Upper lobe of left lung (tissue), 4 donors: Measurements from ENCODE around the gene SKOR2.

Source experiments
- CTCF ChIP-seq, 6 experiments: fragments of 450-650 bp in 4 of 6; fragments of 200-600 bp in 2 of 6; sonication (generic) in 2 of 6; IDR thresholded peaks; one replicate each; pipeline ENCODE4 v1.5.1; 2016 to 2019; ENCODE audit warnings: antibody characterized with exemption in 6 of 6
- EP300 ChIP-seq, 4 donors: sonication (generic); formaldehyde crosslinking; IDR thresholded peaks; one replicate each; pipeline ENCODE4 v1.5.1; 2017; ENCODE audit warnings: antibody characterized with exemption in 4 of 4, control low read depth in 2 of 4
- POLR2A ChIP-seq, 4 donors: fragments of 450-650 bp; IDR thresholded peaks; one replicate each; pipeline ENCODE4 v1.5.1; 2016 to 2017; ENCODE audit warnings: antibody characterized with exemption in 4 of 4, mild to moderate bottlenecking in 2 of 4
- POLR2AphosphoS5 ChIP-seq, 2 donors: sonication (generic); formaldehyde crosslinking; IDR thresholded peaks; one replicate each; pipeline ENCODE4 v1.5.1; 2017; ENCODE audit warnings: antibody characterized with exemption in 2 of 2

GRCh38 chr18:47265197-47265596 is 13.7 kb upstream of the SKOR2 start:
- no peak for TF ChIP-seq POLR2A (IDR thresholded peaks at IDR 0.05)
- TF ChIP-seq POLR2AphosphoS5 (IDR thresholded peaks at IDR 0.05), result peak in 1 of 2 donors; percentile 29
- peak in 1 of 4 donors; percentile 55 for TF ChIP-seq EP300 (IDR thresholded peaks at IDR 0.05)
- TF ChIP-seq CTCF (IDR thresholded peaks at IDR 0.05), result no peak
